GM18951 (cell line): ENCODE data around the gene DOC2A.
"Not testable (repeated sequence)": the region's sequence is repeated elsewhere in the genome, so short reads cannot be mapped to it uniquely, and the experiment has no call there.

ENCODE experiments used
- POLR2A ChIP-seq: IDR thresholded peaks from 4 replicates; pipeline ENCODE4 v1.6.1; 2011; ENCODE audit warnings: mild to moderate bottlenecking; ENCODE audit not compliant: insufficient read length, insufficient read depth; ENCODE audit errors: extremely low read depth
- in situ Hi-C: fragments of 300-500 bp; cut with MboI; formaldehyde crosslinking; loops from one replicate; pipeline ENCODE4 v1.12.0; 2022; ENCODE audit warnings: low sequenced_read_pairs, mixed read lengths, inconsistent platforms; ENCODE audit not compliant: unreplicated experiment

The DOC2A gene

GRCh38 chr16:29975134-29975538 lies 35.7 kb downstream of the DOC2A start:
- in situ Hi-C loops = no loop called here
- TF ChIP-seq POLR2A = no peak

GRCh38 chr16:29974291-29975133 lies 36.3 kb downstream of the DOC2A start:
- in situ Hi-C loops = no loop called here
- no peak for TF ChIP-seq POLR2A

- in situ Hi-C loops = no loop called here
These were observed 37.2 kb downstream of the DOC2A start, which contains the start of gene TAOK2 for GRCh38 chr16:29973384-29974246. Gene TAOK2 (plus strand): TSS chr16:29973868. CDS start chr16:29977773, 3,905 bp downstream.

GRCh38 chr16:29972992-29973383 lies 37.8 kb downstream of the DOC2A start:
- TF ChIP-seq POLR2A = no peak
- in situ Hi-C loops = no loop called here

More at GRCh38 chr16:29973384-29974246, 37.2 kb downstream of the DOC2A start, which contains the start of gene TAOK2:
- TF ChIP-seq POLR2A = peak; percentile 93

GRCh38 chr16:29972500-29972899 lies 38.3 kb downstream of the DOC2A start:
- no peak for TF ChIP-seq POLR2A
- in situ Hi-C loops = no loop called here

GRCh38 chr16:29971304-29971703 lies 39.5 kb downstream of the DOC2A start:
- no peak for TF ChIP-seq POLR2A
- in situ Hi-C loops = no loop called here

- no peak for TF ChIP-seq POLR2A
- in situ Hi-C loops = no loop called here
These were observed 42.6 kb downstream of the DOC2A start for GRCh38 chr16:29968205-29968604.

GRCh38 chr16:29963021-29963743 lies 47.6 kb downstream of the DOC2A start:
- in situ Hi-C loops = no loop called here
- TF ChIP-seq POLR2A = no peak

- in situ Hi-C loops = no loop called here
- TF ChIP-seq POLR2A = no peak
These were observed 48.4 kb downstream of the DOC2A start for GRCh38 chr16:29962344-29962994.

GRCh38 chr16:29961479-29962343 lies 49.1 kb downstream of the DOC2A start, which contains the start of gene TMEM219:
Gene TMEM219 (plus strand): TSS chr16:29962079. CDS start chr16:29963144, 1,065 bp downstream.
- in situ Hi-C loops = no loop called here
- TF ChIP-seq POLR2A = peak; percentile 76

GRCh38 chr16:29961127-29961478 lies 49.7 kb downstream of the DOC2A start:
- TF ChIP-seq POLR2A = no peak

GRCh38 chr16:29959821-29960220 lies 51.0 kb downstream of the DOC2A start:
- in situ Hi-C loops = not testable (repeated sequence)

More at GRCh38 chr16:29961127-29961478, 49.7 kb downstream of the DOC2A start:
- in situ Hi-C loops = no loop called here
